Rectal smooth muscle tissue (tissue), 1 donor: ENCODE data around the gene SCG5.

ENCODE experiments used
- H3K27ac ChIP-seq: one replicate; pipeline ENCODE4 v1.7.0; 2013; ENCODE audit warnings: low read depth, low read length, inconsistent platforms
- H3K27me3 ChIP-seq: one replicate; pipeline ENCODE4 v1.7.0; 2013; ENCODE audit warnings: low read length; ENCODE audit not compliant: control insufficient read depth, insufficient read depth
- H3K36me3 ChIP-seq: one replicate; pipeline ENCODE4 v1.7.0; 2013; ENCODE audit warnings: low read length; ENCODE audit not compliant: control insufficient read depth, insufficient read depth
- H3K4me1 ChIP-seq: one replicate; pipeline ENCODE4 v1.7.0; 2013; ENCODE audit warnings: low read length; ENCODE audit not compliant: control insufficient read depth, insufficient read depth
- H3K4me3 ChIP-seq: one replicate; pipeline ENCODE4 v1.7.0; 2013; ENCODE audit warnings: low read length
- H3K9ac ChIP-seq: one replicate; pipeline ENCODE4 v1.7.0; 2013; ENCODE audit warnings: low read length

The SCG5 gene

DNA sequence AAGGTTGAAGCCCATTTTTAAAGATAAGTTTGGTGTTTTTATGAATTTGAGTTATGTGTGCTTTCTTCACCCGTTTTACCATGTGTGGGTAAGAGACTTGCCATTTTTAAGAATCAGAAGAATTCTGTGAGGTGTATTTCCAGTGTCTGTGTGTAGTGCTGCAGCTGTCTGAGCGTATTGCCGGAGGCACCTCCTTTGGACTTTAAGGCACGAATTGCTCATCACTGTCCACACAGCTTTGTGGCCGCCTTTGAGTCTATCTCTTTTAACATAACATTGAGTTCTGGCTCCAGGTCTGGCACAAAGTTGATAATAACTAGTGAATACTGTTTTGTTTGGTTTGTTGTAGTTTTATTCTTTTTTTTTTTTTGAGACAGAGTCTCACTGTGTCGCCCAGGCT is 25.8 kb downstream of the SCG5 start:
- H3K4me1 ChIP-seq, result no peaks in the 10 kb centered on the region
- no peak overlapping the region for H3K27ac ChIP-seq
- H3K4me3 ChIP-seq, result no peak overlapping the region

DNA sequence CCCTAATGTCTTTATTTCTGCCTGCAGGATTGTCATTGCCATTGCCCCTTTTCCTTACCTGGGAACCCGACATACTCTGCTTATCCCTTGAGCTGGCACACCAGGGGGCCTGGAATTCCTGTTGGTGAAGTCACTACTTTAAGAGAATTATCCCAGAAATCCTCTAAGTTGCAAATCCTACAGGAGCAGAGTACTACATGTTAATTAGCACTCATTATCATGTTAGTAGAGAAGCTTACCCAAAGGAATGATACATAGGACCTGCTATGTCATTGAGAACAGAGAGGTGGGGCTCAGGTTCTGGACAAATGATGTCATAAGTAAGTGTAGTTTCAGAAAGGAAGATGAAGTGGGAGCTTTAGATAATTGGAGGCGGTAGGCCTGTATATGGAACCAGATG is 27.4 kb downstream of the SCG5 start:
- no peaks in the 10 kb centered on the region for H3K27me3 ChIP-seq
- H3K27ac ChIP-seq, result no peak overlapping the region
- no peaks in the 10 kb centered on the region for H3K36me3 ChIP-seq
- no peaks in the 10 kb centered on the region for H3K4me1 ChIP-seq
- no peak overlapping the region for H3K9ac ChIP-seq
- H3K4me3 ChIP-seq, result no peak overlapping the region

More for the DNA sequence above, 25.8 kb downstream of the SCG5 start:
- Histone ChIP-seq H3K27me3 (no peaks in the 10 kb centered on the region), H3K9ac (no peak overlapping the region), H3K36me3 (no peaks in the 10 kb centered on the region)

DNA sequence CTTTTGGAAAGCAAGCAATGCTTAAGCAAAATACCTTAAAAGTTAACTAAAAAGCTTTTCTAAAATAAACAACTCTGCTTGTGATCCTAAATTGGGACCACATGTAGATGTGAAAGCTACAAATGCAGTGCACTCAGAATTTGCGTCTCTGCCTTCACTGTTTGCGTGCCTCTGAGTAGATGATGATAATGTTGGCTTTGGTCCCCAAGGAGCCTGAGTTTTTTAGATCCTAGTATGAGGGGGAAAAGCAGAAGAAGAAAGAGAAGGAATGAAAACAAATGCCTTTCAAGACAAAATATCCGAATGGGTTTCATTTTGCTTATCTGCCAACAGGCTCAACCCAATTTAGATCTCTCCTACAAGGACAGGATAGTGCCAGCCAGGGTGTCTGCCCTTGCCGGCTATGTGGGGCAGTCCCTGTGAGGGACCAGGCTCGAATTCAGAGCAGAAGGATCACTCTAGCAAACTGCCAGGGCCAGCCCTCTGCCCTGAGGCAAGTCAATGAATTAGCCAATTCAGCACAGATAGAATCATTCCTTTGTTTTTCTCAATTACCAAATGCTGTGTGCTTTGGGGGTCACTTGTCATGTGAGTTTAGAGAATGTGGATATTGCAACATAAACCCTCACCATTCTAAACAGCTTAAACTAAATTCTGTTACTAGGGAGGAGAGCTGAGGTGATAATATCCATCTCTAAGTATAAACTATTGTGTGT is 28.5 kb downstream of the SCG5 start:
- no peaks in the 10 kb centered on the region for H3K27me3 ChIP-seq
- H3K27ac ChIP-seq, result no peak overlapping the region
- no peak overlapping the region for H3K9ac ChIP-seq
- no peaks in the 10 kb centered on the region for H3K4me1 ChIP-seq
- H3K4me3 ChIP-seq, result no peak overlapping the region
- H3K36me3 ChIP-seq, result no peaks in the 10 kb centered on the region

DNA sequence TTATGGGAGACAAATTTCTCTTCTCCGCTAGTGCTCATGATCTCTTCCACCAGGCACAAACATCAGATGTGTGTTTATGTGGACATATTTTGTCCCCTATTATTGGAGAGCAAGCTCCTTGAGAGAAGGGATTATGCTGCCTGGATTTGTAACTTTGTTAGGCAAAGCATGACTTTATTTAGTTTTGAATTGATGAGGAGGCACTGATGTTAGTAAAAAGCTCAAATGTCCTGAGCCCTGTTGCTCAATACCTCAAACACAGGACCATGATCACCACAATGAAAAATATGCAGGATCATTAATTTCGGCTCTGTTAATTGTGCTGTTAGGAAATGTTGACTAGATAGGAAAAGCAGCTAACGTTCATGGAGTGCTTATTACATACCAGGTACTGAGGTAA is 29.1 kb downstream of the SCG5 start:
- no peak overlapping the region for H3K27ac ChIP-seq
- no peak overlapping the region for H3K4me3 ChIP-seq
- no peaks in the 10 kb centered on the region for H3K4me1 ChIP-seq
- H3K9ac ChIP-seq, result no peak overlapping the region
- no peaks in the 10 kb centered on the region for H3K27me3 ChIP-seq
- H3K36me3 ChIP-seq, result no peaks in the 10 kb centered on the region

DNA sequence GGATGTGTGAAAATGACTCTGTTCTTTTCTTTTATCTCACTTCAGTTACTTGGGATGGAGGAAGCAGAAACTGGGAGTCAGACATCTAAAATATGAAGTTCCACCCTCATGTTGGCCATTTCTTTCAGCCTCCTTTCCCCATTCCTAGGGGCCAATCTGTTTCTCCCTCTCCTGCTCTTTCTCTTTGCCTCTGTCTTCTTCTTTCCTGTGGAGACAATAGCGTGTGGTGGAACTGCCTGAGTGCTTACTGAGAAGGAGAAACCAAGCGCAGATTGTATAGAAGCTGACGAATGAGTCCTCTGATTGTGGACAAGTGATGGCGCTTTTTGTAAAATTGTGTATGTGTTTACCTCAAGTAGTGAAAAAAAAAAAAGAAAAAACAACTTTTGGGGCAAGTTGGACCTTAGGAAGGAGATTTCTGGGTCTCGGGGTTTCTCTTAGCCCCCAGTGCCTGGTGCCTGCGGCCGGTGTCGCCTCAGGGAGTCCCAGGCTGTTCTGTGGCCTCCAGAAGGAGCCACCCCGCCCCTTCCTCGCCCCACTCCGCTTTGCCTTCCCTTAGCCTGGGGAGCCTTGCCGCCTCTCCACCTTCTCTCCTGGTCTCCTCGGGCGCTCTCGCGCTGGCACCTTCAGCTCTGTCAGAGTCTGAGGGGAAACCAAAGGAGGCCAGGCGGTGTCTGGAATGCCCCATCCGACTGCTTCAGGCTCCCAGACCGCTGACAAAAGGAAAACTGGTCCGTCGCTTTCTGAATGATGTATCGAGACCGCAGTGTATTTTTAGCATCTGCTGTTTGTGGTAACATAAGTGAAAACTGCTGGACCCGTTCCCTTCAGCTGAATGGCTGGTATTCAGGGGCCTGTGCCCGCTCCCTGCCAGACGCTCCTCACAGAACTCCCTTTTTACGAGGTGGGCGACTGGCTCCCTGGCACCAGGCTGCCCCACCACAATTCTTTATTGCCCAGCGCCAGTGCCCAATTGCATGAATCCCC is 30.1 kb downstream of the SCG5 start:
- Histone ChIP-seq H3K27me3 (no peaks in the 10 kb centered on the region), H3K36me3 (no peaks in the 10 kb centered on the region), H3K27ac (no peak overlapping the region), H3K4me3 (no peak overlapping the region), H3K4me1 (no peaks in the 10 kb centered on the region), H3K9ac (no peak overlapping the region)

DNA sequence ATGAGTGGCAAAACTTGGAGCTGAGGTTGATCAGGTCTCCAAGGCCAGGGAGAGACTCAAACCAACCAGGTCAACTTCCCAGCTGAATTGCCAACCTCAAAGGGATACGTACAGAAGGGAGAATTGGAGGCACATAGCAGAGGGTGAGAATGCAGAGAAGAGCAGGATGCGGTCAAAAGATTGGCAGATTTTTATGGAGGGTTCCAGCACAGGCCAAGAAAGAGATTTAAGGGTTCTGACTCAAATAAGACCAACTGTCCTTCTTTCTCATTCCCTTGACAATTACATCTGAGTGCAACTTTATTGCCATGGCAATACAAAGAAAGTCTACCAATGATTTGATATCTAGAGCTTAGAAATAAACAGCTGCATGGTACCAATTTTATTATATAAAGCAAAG is 33.2 kb downstream of the SCG5 start:
- Histone ChIP-seq H3K36me3 (no peaks in the 10 kb centered on the region), H3K27ac (no peak overlapping the region), H3K4me1 (no peaks in the 10 kb centered on the region), H3K4me3 (no peak overlapping the region), H3K9ac (no peak overlapping the region), H3K27me3 (no peaks in the 10 kb centered on the region)

DNA sequence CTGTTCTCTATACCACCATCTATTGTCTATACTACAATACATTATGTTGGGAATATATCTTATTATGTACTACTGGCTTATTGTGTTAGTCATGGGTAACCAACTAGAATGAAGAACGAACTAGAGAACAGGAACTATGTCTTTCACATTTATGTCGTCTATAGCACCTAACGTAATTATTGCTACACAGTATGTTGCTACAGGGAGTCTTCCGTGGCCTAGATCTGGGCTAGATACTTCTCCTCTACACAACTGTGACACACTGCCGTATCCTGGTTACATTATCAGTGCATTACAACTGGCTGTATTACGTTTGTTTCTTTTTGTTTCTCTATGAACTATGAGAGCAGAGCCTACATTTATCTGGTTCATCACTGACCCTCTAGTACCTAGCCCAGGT is 34.0 kb downstream of the SCG5 start:
- Histone ChIP-seq H3K9ac (no peak overlapping the region), H3K36me3 (no peaks in the 10 kb centered on the region), H3K27ac (no peak overlapping the region), H3K4me1 (no peaks in the 10 kb centered on the region), H3K27me3 (no peaks in the 10 kb centered on the region), H3K4me3 (no peak overlapping the region)

DNA sequence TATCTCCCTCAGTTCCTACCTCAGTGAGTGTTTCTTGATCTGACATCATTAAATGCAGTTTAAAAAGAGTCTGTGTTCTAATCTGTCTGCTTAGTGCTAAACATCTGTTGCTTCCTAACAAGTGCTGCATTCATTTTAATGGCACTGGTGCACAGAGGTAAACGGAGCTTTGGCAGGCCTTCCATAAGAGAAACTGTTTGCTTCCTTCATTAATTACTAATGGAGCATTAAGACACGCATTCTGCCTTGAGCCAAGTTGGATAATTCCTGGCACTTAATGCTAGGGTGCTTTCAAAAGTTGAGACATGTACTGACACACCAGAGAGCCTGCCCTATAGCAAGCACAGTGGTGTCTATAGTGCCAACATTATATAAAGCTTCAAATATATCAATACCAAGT is 34.7 kb downstream of the SCG5 start:
- Histone ChIP-seq H3K27ac (no peak overlapping the region), H3K4me1 (no peaks in the 10 kb centered on the region), H3K9ac (no peak overlapping the region), H3K36me3 (no peaks in the 10 kb centered on the region), H3K27me3 (no peaks in the 10 kb centered on the region), H3K4me3 (no peak overlapping the region)

DNA sequence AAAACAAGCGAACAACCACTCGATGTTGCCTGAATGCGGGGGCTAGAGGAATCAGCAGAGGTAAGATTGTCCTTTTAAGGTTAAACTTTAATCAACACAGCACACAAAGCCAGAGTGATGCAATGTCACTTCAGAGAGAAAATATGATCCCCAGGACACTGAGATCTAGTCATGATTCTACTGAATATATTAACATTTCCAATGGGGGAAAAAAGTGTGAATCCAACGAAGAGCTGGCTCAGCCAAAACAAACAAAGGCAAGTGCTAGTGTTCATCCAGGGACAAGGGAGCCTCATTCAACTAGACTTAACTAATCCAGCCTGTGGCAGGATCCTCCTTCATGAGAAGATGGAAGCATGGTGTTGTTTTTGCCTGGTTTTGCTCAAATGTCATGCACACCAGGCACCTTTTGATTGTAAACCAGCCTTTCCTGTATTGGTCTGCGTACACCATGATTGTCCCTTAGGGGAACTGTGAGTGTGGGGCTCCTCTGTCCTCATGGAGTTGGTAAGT is 35.8 kb downstream of the SCG5 start:
- H3K9ac ChIP-seq, result peak overlapping the region; percentile 27
- no peak overlapping the region for H3K4me3 ChIP-seq
- no peaks in the 10 kb centered on the region for H3K4me1 ChIP-seq
- H3K27me3 ChIP-seq, result no peaks in the 10 kb centered on the region
- no peak overlapping the region for H3K27ac ChIP-seq
- no peaks in the 10 kb centered on the region for H3K36me3 ChIP-seq

DNA sequence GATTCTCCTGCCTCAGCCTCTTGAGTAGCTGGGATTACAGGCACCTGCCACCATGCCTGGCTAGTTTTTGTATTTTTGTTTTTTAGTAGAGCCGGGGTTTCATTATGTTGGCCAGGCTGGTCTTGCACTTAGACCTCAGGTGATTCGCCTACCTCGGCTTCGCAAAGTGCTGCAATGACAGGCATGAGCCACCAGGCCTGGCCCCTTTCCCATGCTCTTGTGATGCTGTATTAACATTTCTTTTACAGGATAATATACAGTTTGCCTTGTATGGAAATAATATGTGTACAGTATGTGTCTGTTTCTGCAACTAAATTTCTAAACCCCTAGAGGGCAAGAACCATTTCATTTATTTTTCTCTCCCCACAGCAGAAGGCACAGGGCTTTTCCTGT is 37.8 kb downstream of the SCG5 start:
- Histone ChIP-seq H3K27me3 (no peaks in the 10 kb centered on the region), H3K27ac (no peak overlapping the region), H3K4me3 (no peak overlapping the region), H3K4me1 (no peaks in the 10 kb centered on the region), H3K36me3 (no peaks in the 10 kb centered on the region), H3K9ac (no peak overlapping the region)

DNA sequence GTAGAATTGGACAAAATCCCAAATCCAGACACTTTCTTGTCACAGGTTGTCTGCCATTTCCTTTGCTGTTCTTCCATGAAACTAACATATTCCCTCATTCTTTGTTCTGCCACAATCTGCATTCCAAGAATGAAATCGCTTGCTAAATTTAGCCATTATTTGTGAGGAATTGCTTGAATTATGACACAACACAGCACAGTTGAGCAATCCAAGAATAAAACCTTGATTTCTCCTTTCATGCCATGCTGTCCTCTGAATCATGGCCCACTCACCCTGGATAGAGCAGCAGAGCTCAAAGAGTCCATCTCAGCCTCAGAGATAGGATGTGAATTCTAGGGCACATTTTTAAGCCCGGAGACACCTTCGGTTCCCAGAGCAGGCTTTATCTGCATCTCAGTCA is 41.1 kb downstream of the SCG5 start:
- Histone ChIP-seq H3K36me3 (no peaks in the 10 kb centered on the region), H3K9ac (no peak overlapping the region), H3K27ac (no peak overlapping the region), H3K4me3 (no peak overlapping the region), H3K27me3 (no peaks in the 10 kb centered on the region), H3K4me1 (no peaks in the 10 kb centered on the region)

DNA sequence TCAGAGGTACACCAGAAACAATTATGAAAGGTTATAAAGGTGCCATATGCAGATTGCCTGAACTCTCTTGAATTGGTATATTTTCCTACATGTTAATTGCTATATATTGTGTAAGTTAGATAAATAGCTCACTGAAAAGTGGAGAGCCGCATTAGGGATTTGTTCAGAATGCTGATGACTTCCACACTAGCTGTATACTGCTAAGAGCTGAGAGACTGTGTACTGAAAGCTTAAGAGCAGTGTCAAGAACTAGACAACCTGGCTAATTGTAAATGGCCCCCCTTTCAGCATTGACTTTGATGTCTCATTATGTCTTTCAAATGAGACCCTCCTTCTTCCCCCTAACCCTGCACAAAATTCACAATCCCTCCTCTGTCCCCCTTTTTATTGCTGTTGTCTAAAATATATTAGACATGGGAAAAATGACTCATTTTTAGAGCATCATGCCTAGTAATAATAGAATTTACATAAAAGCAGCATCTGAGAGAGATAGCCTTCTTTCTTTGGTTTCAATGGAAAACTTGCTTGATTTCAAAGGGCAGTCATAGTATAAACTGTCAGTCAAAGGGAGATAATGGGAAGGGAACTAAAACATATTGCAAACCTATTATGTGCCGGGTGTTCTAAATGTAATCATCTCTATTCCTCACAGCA is 41.6 kb downstream of the SCG5 start:
- Histone ChIP-seq H3K36me3 (no peaks in the 10 kb centered on the region), H3K9ac (no peak overlapping the region), H3K4me1 (no peaks in the 10 kb centered on the region), H3K27me3 (no peaks in the 10 kb centered on the region), H3K4me3 (no peak overlapping the region), H3K27ac (no peak overlapping the region)
